ENCODE data around the gene TBC1D14. TPM values are rescaled to one million over a fixed set of nuclear protein-coding genes. Genes with fewer than 3 reads are reported as not detected.

The TBC1D14 gene
- total RNA-seq, 2 experiments from 2014 or later, result 49.0 to 49.1 TPM

- Mint-ChIP-seq H3K36me3 (no peaks in the 10 kb centered on the region), H3K4me3 (peak within 1 kb of the TSS; percentile 84), H3K9me3 (ENCODE audit: low read depth) (no peaks in the 10 kb centered on the region), H3K27me3 (peaks cover 11% of the 10 kb centered on the region), H3K4me1 (peaks cover 40% of the 10 kb centered on the region), H3K27ac (peak within 1 kb of the TSS; percentile 72)
- DNase-seq (peak; percentile 71), ATAC-seq (peak; percentile 51)
- CTCF ChIA-PET, result interaction anchor here (0.7 to 7.3 kb wide), 25 partner anchors 11 to 762 kb away, joined by 3 to 153 read pairs (median 4); partner anchors contain the start of genes GRPEL1 and TBC1D14
Measured at GRCh38 chr4:7043284-7044136, 133.9 kb downstream of the TBC1D14 start, which contains the start of gene TADA2B. TADA2B (plus strand) TSS chr4:7043372; CDS start chr4:7043580, 208 bp downstream.

- Mint-ChIP-seq H3K9me3 (ENCODE audit: low read depth) (no peaks in the 10 kb centered on the region), H3K4me1 (peaks cover 40% of the 10 kb centered on the region), H3K27me3 (peaks cover 11% of the 10 kb centered on the region), H3K27ac (peak overlapping the region; percentile 72), H3K4me3 (peak overlapping the region; percentile 84), H3K36me3 (no peaks in the 10 kb centered on the region)
- CTCF ChIA-PET, result interaction anchor here (1.0 to 7.3 kb wide), 9 partner anchors 10 to 261 kb away, joined by 3 to 153 read pairs (median 11); partner anchors contain the start of gene GRPEL1
- ATAC-seq, result no peak
- DNase-seq, result no peak
Measured at GRCh38 chr4:7044137-7044930, 134.7 kb downstream of the TBC1D14 start.

- ATAC-seq, result no peak
- CTCF ChIA-PET, result interaction anchor here (0.6 to 7.3 kb wide), 5 partner anchors 9 to 259 kb away, joined by 3 to 153 read pairs (median 5); partner anchors contain the start of gene GRPEL1
- Mint-ChIP-seq H3K27me3 (peaks cover 11% of the 10 kb centered on the region), H3K9me3 (ENCODE audit: low read depth) (no peaks in the 10 kb centered on the region), H3K4me3 (peak overlapping the region; percentile 27), H3K27ac (no peak overlapping the region), H3K4me1 (peaks cover 40% of the 10 kb centered on the region), H3K36me3 (no peaks in the 10 kb centered on the region)
- no peak for DNase-seq
Measured at GRCh38 chr4:7045553-7045952, 135.9 kb downstream of the TBC1D14 start.

GRCh38 chr4:7045961-7046921 is 136.6 kb downstream of the TBC1D14 start:
- Mint-ChIP-seq H3K27me3 (peaks cover 11% of the 10 kb centered on the region), H3K4me3 (no peak overlapping the region), H3K36me3 (no peaks in the 10 kb centered on the region), H3K4me1 (peaks cover 42% of the 10 kb centered on the region), H3K27ac (no peak overlapping the region), H3K9me3 (ENCODE audit: low read depth) (no peaks in the 10 kb centered on the region)
- DNase-seq (no peak), ATAC-seq (no peak)
- CTCF ChIA-PET, result interaction anchor here (1.0 to 7.3 kb wide), 2 partner anchors 11 to 20 kb away, joined by 3 to 153 read pairs; partner anchors contain the start of gene GRPEL1

- DNase-seq (no peak), ATAC-seq (no peak)
- Mint-ChIP-seq H3K27ac (no peak overlapping the region), H3K27me3 (peaks cover 4% of the 10 kb centered on the region), H3K4me1 (peaks cover 40% of the 10 kb centered on the region), H3K4me3 (no peak overlapping the region), H3K36me3 (no peaks in the 10 kb centered on the region), H3K9me3 (ENCODE audit: low read depth) (no peaks in the 10 kb centered on the region)
- CTCF ChIA-PET, result interaction anchor here (1.7 kb wide), 1 partner anchor 20 kb away, joined by 6 read pairs; the partner anchor contains the start of gene GRPEL1
Measured at GRCh38 chr4:7046971-7047370, 137.3 kb downstream of the TBC1D14 start.

GRCh38 chr4:7048642-7049041 is 139.0 kb downstream of the TBC1D14 start:
- Mint-ChIP-seq H3K4me3 (no peak overlapping the region), H3K9me3 (ENCODE audit: low read depth) (no peaks in the 10 kb centered on the region), H3K27ac (no peak overlapping the region), H3K27me3 (no peaks in the 10 kb centered on the region), H3K4me1 (peaks cover 41% of the 10 kb centered on the region), H3K36me3 (peaks cover under 1% of the 10 kb centered on the region)
- DNase-seq (no peak), ATAC-seq (no peak)
- CTCF ChIA-PET, result interaction anchor here (1.7 kb wide), 1 partner anchor 19 kb away, joined by 6 read pairs; the partner anchor contains the start of gene GRPEL1

GRCh38 chr4:7049295-7049694 is 139.7 kb downstream of the TBC1D14 start:
- Mint-ChIP-seq H3K27ac (no peak overlapping the region), H3K4me1 (peaks cover 41% of the 10 kb centered on the region), H3K36me3 (peaks cover 6% of the 10 kb centered on the region), H3K9me3 (ENCODE audit: low read depth) (no peaks in the 10 kb centered on the region), H3K4me3 (no peak overlapping the region), H3K27me3 (no peaks in the 10 kb centered on the region)
- CTCF ChIA-PET, result no interaction called here
- ATAC-seq (no peak), DNase-seq (no peak)

GRCh38 chr4:7049739-7050138 is 140.1 kb downstream of the TBC1D14 start:
- no peak overlapping the region for H3K4me3 Mint-ChIP-seq
- no peaks in the 10 kb centered on the region for H3K9me3 Mint-ChIP-seq (ENCODE audit: low read depth)
- ATAC-seq (no peak), DNase-seq (no peak)
- H3K36me3 Mint-ChIP-seq, result peaks cover 8% of the 10 kb centered on the region
- H3K27me3 Mint-ChIP-seq, result no peaks in the 10 kb centered on the region
- peaks cover 36% of the 10 kb centered on the region for H3K4me1 Mint-ChIP-seq
- CTCF ChIA-PET, result no interaction called here
- no peak overlapping the region for H3K27ac Mint-ChIP-seq

GRCh38 chr4:7050481-7051143 is 141.0 kb downstream of the TBC1D14 start:
- CTCF ChIA-PET, result interaction anchor here (1.0 kb wide), 1 partner anchor 9 kb away, joined by 3 read pairs; no protein-coding TSS in a partner anchor
- H3K27ac Mint-ChIP-seq, result no peak overlapping the region
- no peaks in the 10 kb centered on the region for H3K9me3 Mint-ChIP-seq (ENCODE audit: low read depth)
- no peaks in the 10 kb centered on the region for H3K27me3 Mint-ChIP-seq
- H3K4me3 Mint-ChIP-seq, result no peak overlapping the region
- no peak for DNase-seq
- ATAC-seq, result no peak
- H3K4me1 Mint-ChIP-seq, result peaks cover 28% of the 10 kb centered on the region
- H3K36me3 Mint-ChIP-seq, result peaks cover 12% of the 10 kb centered on the region

GRCh38 chr4:7051144-7051495 is 141.5 kb downstream of the TBC1D14 start:
- Mint-ChIP-seq H3K27ac (no peak overlapping the region), H3K9me3 (ENCODE audit: low read depth) (no peaks in the 10 kb centered on the region), H3K4me3 (no peak overlapping the region), H3K36me3 (peaks cover 12% of the 10 kb centered on the region), H3K27me3 (no peaks in the 10 kb centered on the region), H3K4me1 (peaks cover 22% of the 10 kb centered on the region)
- CTCF ChIA-PET, result interaction anchor here (1.0 kb wide), 1 partner anchor 10 kb away, joined by 3 read pairs; no protein-coding TSS in a partner anchor
- ATAC-seq (no peak), DNase-seq (no peak)

GRCh38 chr4:7051905-7052304 is 142.3 kb downstream of the TBC1D14 start:
- Mint-ChIP-seq H3K9me3 (ENCODE audit: low read depth) (no peaks in the 10 kb centered on the region), H3K27ac (no peak overlapping the region), H3K36me3 (peaks cover 12% of the 10 kb centered on the region), H3K4me3 (no peak overlapping the region), H3K4me1 (peaks cover 16% of the 10 kb centered on the region), H3K27me3 (no peaks in the 10 kb centered on the region)
- CTCF ChIA-PET, result no interaction called here
- ATAC-seq (no peak), DNase-seq (no peak)

- H3K27me3 Mint-ChIP-seq, result no peaks in the 10 kb centered on the region
- peaks cover 14% of the 10 kb centered on the region for H3K4me1 Mint-ChIP-seq
- H3K9me3 Mint-ChIP-seq (ENCODE audit: low read depth), result no peaks in the 10 kb centered on the region
- CTCF ChIA-PET, result interaction anchor here (0.8 kb wide), 1 partner anchor 179 kb away, joined by 3 read pairs; no protein-coding TSS in a partner anchor
- ATAC-seq (no peak), DNase-seq (no peak)
- H3K4me3 Mint-ChIP-seq, result no peak overlapping the region
- peaks cover 12% of the 10 kb centered on the region for H3K36me3 Mint-ChIP-seq
- no peak overlapping the region for H3K27ac Mint-ChIP-seq
Measured at GRCh38 chr4:7052313-7052712, 142.7 kb downstream of the TBC1D14 start.
